HEK293T (cell line): ENCODE data around the gene TBC1D22A.

Source experiments
- FOXA1 ChIP-seq: fragments of 450-650 bp; IDR thresholded peaks from 2 replicates; pipeline ENCODE4 v1.6.1; 2016; ENCODE audit warnings: mild to moderate bottlenecking
- FOXK2 ChIP-seq: fragments of 450-650 bp; IDR thresholded peaks from 2 replicates; pipeline ENCODE4 v1.6.1; 2016; ENCODE audit warnings: mild to moderate bottlenecking
- LEF1 ChIP-seq: fragments of 450-650 bp; IDR thresholded peaks from 2 replicates; pipeline ENCODE4 v1.6.1; 2017; ENCODE audit warnings: mild to moderate bottlenecking, borderline replicate concordance
- SP1 ChIP-seq: fragments of 450-650 bp; IDR thresholded peaks from 2 replicates; pipeline ENCODE4 v1.6.1; 2017
- SUZ12 ChIP-seq: fragments of 450-650 bp; IDR thresholded peaks from 2 replicates; pipeline ENCODE4 v1.6.1; 2016; ENCODE audit warnings: mild to moderate bottlenecking

DNA sequence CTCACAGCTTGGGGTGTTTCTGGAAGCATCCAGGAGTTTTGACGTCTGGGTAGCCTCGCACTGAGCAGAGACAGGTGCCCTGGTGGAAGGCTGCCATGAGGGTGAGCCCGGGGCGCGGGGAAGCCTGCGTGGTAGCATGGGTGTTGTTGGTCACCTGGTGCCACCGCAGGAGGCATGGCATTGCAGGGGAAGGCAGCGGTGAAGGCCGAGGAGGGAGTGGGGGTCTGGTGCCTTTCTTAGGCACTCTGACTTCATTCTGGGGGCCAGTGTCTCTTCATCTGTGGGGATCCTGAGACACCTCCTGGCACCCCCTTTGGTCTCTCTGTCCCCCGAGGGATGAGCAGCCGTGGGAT, 271.2 kb downstream of the TBC1D22A start:
- TF ChIP-seq FOXA1 (no peak), SUZ12 (no peak), FOXK2 (no peak), SP1 (no peak), LEF1 (no peak)
